Neural progenitor cell (in vitro differentiated cells): ENCODE results near the gene AP4E1.

ENCODE experiments used
- CTCF ChIP-seq: fragments of 200-600 bp; sonication (generic); IDR thresholded peaks from 2 replicates; pipeline ENCODE4 v1.5.1; 2017; ENCODE audit warnings: antibody characterized with exemption, mild to moderate bottlenecking
- EZH2 ChIP-seq: fragments of 200-600 bp; sonication (generic); IDR thresholded peaks from 2 replicates; pipeline ENCODE4 v1.6.1; 2017; ENCODE audit warnings: antibody characterized with exemption, mild to moderate bottlenecking, moderate library complexity
- EZH2phosphoT487 ChIP-seq: fragments of 200-600 bp; sonication (generic); IDR thresholded peaks from 2 replicates; pipeline ENCODE4 v1.6.1; 2017; ENCODE audit warnings: antibody characterized with exemption

GRCh38 chr15:50862553-50862952 is 45.9 kb upstream of the AP4E1 start:
- TF ChIP-seq CTCF (no peak), EZH2 (no peak), EZH2phosphoT487 (no peak)
